MM.1S (cell line): ENCODE measurements around the gene MYO6.

Source experiments
- DNase-seq: peaks from one replicate; pipeline ENCODE4 v3.0.0-alpha.2; 2015
- H2AFZ ChIP-seq: fragments of 300-600 bp; sonication (generic); 2 replicates; pipeline ENCODE4 v1.6.0; 2016; ENCODE audit warnings: antibody characterized with exemption, low read length
- H3F3A ChIP-seq: fragments of 300-600 bp; sonication (generic); 2 replicates; pipeline ENCODE4 v1.6.1; 2016; ENCODE audit warnings: mild to moderate bottlenecking, antibody characterized with exemption, low read length, moderate library complexity, mixed read lengths; ENCODE audit not compliant: insufficient read depth
- H3K27ac ChIP-seq: fragments of 300-600 bp; sonication (generic); 2 replicates; pipeline ENCODE4 v1.5.1; 2016; ENCODE audit warnings: mild to moderate bottlenecking, low read length
- H3K27me3 ChIP-seq: fragments of 300-600 bp; sonication (generic); replicated peaks from 2 replicates; pipeline ENCODE4 v1.6.0; 2016; ENCODE audit warnings: low read length; ENCODE audit not compliant: insufficient read depth
- H3K36me3 ChIP-seq: fragments of 300-600 bp; sonication (generic); replicated peaks from 2 replicates; pipeline ENCODE4 v1.6.1; 2016; ENCODE audit warnings: mild to moderate bottlenecking, low read length, mixed read lengths; ENCODE audit not compliant: insufficient read depth
- H3K4me1 ChIP-seq: fragments of 300-600 bp; sonication (generic); 2 replicates; pipeline ENCODE4 v1.6.1; 2016; ENCODE audit warnings: low read length, mixed read lengths
- H3K4me2 ChIP-seq: fragments of 300-600 bp; sonication (generic); 2 replicates; pipeline ENCODE4 v1.6.0; 2016; ENCODE audit warnings: low read depth, low read length
- H3K4me3 ChIP-seq: fragments of 300-600 bp; sonication (generic); 2 replicates; pipeline ENCODE4 v1.5.1; 2016; ENCODE audit warnings: low read length, mixed read lengths
- H3K79me2 ChIP-seq: fragments of 300-600 bp; sonication (generic); 2 replicates; pipeline ENCODE4 v1.6.1; 2016; ENCODE audit warnings: mixed run types, low read length, mixed read lengths
- H3K9ac ChIP-seq: fragments of 300-600 bp; sonication (generic); 2 replicates; pipeline ENCODE4 v1.6.1; 2016; ENCODE audit warnings: low read length, mixed read lengths
- H3K9me2 ChIP-seq: fragments of 300-600 bp; sonication (generic); replicated peaks from 2 replicates; pipeline ENCODE4 v1.6.1; 2016; ENCODE audit warnings: mild to moderate bottlenecking, low read length, mixed read lengths; ENCODE audit not compliant: insufficient read depth
- H3K9me3 ChIP-seq: fragments of 300-600 bp; sonication (generic); replicated peaks from 2 replicates; pipeline ENCODE4 v1.6.1; 2016; ENCODE audit warnings: mild to moderate bottlenecking, low read length, mixed read lengths; ENCODE audit not compliant: insufficient read depth
- H4K20me1 ChIP-seq: fragments of 300-600 bp; sonication (generic); 2 replicates; pipeline ENCODE4 v1.6.1; 2016; ENCODE audit warnings: mild to moderate bottlenecking, low read length, moderate library complexity, mixed read lengths; ENCODE audit not compliant: insufficient read depth
- EZH2 ChIP-seq: fragments of 300-600 bp; sonication (generic); optimal IDR thresholded peaks from 2 replicates; pipeline ENCODE3; 2017; ENCODE audit warnings: low read depth, mild to moderate bottlenecking, antibody characterized with exemption, low read length, mixed read lengths
- EZH2phosphoT487 ChIP-seq: fragments of 300-600 bp; sonication (generic); IDR thresholded peaks from 2 replicates; pipeline ENCODE4 v1.6.1; 2018; ENCODE audit warnings: antibody characterized with exemption, low read length
- TF ChIP-seq, protein P1 (sequence below): fragments of 300-600 bp; sonication (generic); IDR thresholded peaks from 2 replicates; pipeline ENCODE4 v1.5.1; 2016; ENCODE audit warnings: antibody characterized with exemption, low read length, mixed read lengths

MYO6 gene

DNA sequence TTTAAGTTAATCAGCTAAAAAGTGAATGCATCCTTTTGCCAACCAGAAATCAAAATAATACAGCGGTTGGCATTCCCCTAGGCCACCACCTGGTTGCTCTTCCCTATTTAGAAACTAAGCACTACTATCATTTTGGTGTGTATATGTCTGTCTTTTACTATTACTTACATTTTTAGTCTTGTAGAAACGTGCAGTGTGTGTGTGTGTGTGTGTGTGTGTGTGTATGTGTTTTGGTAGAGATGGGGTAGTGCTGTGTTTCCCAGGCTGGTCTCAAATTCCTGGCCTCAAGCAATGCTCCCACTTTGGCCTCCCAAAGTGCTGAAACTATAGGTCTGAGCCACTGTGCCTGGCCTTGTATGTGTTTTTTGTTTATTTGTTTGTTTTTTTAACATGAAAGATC, 27.4 kb downstream of the MYO6 start:
- Histone ChIP-seq H3K4me1 (peaks cover 9% of the 10 kb centered on the region; the same call in 1 of the 2 replicates), H3K36me3 (no peaks in the 10 kb centered on the region), H3K4me3 (no peak overlapping the region), H3K9me3 (no peaks in the 10 kb centered on the region), H3F3A (no peaks in the 10 kb centered on the region), H3K79me2 (peaks cover 90% of the 10 kb centered on the region), H3K9ac (no peak overlapping the region), H2AFZ (no peak overlapping the region), H4K20me1 (no peaks in the 10 kb centered on the region; the same call in 1 of the 2 replicates), H3K9me2 (no peaks in the 10 kb centered on the region), H3K27me3 (no peaks in the 10 kb centered on the region), H3K27ac (no peak overlapping the region), H3K4me2 (no peak overlapping the region)
- no peak for DNase-seq
- TF ChIP-seq EZH2 (no peak), EZH2phosphoT487 (no peak)
- TF ChIP-seq, protein P1, sequence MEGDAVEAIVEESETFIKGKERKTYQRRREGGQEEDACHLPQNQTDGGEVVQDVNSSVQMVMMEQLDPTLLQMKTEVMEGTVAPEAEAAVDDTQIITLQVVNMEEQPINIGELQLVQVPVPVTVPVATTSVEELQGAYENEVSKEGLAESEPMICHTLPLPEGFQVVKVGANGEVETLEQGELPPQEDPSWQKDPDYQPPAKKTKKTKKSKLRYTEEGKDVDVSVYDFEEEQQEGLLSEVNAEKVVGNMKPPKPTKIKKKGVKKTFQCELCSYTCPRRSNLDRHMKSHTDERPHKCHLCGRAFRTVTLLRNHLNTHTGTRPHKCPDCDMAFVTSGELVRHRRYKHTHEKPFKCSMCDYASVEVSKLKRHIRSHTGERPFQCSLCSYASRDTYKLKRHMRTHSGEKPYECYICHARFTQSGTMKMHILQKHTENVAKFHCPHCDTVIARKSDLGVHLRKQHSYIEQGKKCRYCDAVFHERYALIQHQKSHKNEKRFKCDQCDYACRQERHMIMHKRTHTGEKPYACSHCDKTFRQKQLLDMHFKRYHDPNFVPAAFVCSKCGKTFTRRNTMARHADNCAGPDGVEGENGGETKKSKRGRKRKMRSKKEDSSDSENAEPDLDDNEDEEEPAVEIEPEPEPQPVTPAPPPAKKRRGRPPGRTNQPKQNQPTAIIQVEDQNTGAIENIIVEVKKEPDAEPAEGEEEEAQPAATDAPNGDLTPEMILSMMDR = no peak

DNA sequence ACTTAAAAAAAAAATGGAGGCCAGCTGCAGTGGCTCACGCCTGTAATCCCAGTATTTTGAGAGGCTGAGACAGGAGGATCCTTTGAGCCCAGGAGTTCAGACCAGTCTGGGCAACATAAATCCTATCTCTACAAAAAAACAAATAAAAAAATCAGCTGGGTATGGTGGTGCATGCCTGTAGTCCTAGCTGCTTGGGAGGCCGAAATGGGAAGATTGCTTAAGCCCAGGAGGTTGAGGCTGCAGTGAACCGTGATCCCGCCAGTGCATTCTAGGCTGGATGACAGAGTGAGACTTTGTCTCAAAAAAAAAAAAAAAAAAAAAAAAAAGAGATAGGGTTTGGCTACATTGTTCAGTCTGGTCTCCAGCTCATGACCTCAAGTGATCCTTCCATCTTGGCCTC, 29.7 kb downstream of the MYO6 start:
- Histone ChIP-seq H4K20me1 (no peaks in the 10 kb centered on the region; the same call in 1 of the 2 replicates), H3F3A (no peaks in the 10 kb centered on the region), H3K4me2 (no peak overlapping the region), H3K9me2 (no peaks in the 10 kb centered on the region), H3K9ac (no peak overlapping the region), H3K4me3 (no peak overlapping the region), H2AFZ (no peak overlapping the region), H3K79me2 (peaks cover 89% of the 10 kb centered on the region), H3K27me3 (no peaks in the 10 kb centered on the region), H3K27ac (no peak overlapping the region), H3K4me1 (peaks cover 9% of the 10 kb centered on the region; the same call in 1 of the 2 replicates), H3K9me3 (no peaks in the 10 kb centered on the region), H3K36me3 (no peaks in the 10 kb centered on the region)
- DNase-seq = no peak
- no peak for TF ChIP-seq EZH2

DNA sequence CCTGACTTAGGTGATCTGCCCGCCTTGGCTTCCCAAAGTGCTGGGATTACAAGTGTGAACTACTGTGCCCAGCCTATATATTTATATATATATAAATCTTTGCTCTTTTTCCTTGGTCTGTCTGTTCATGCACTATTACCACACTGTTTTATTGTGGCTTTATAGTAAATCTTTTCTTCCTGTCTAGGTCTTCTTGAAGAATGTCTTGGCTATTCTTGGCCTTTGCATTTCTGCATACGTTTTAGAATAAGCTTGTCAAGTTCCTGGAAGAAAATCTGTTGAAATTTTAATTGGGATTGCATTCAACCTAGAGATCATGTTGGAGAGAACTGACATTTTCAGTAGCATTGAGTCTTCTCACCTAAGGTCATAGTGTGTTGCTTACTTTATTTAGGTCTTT, 37.1 kb downstream of the MYO6 start:
- TF ChIP-seq EZH2 (no peak), EZH2phosphoT487 (no peak)
- TF ChIP-seq, protein P1 = no peak

DNA sequence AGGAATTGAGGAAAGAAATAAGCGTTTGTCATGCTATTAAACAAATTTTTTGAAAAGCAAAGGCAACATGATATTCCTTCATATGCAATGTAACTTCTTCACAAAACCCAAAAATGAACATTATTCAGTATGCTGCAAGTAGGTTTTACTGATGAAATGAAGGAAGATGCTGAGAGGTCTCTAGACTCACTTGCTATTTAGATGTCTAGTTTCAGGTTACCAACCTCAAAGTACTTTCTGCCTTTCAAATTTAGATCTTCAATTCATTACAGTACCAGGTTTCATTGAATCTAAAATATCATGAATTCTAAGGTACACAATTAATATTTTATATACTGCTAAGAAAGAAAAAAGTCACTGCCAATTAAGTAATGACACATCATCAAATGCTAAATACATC, 39.9 kb downstream of the MYO6 start:
- H3K9me3 ChIP-seq = no peaks in the 10 kb centered on the region
- H3K4me1 ChIP-seq = peaks cover 13% of the 10 kb centered on the region
- H3K4me3 ChIP-seq = no peak overlapping the region
- no peaks in the 10 kb centered on the region for H3K27me3 ChIP-seq
- DNase-seq = no peak
- no peak overlapping the region for H3K4me2 ChIP-seq
- H3K9ac ChIP-seq = no peak overlapping the region
- H4K20me1 ChIP-seq = no peaks in the 10 kb centered on the region; the same call in 1 of the 2 replicates
- peaks cover 82% of the 10 kb centered on the region for H3K79me2 ChIP-seq
- TF ChIP-seq EZH2 (no peak), EZH2phosphoT487 (no peak)
- TF ChIP-seq, protein P1 = no peak
- H3K9me2 ChIP-seq = no peaks in the 10 kb centered on the region
- no peak overlapping the region for H2AFZ ChIP-seq
- no peak overlapping the region for H3K27ac ChIP-seq
- H3F3A ChIP-seq = no peaks in the 10 kb centered on the region
- no peaks in the 10 kb centered on the region for H3K36me3 ChIP-seq

More for the DNA sequence above, 37.1 kb downstream of the MYO6 start:
- no peaks in the 10 kb centered on the region for H3F3A ChIP-seq
- no peaks in the 10 kb centered on the region for H3K36me3 ChIP-seq
- DNase-seq = no peak
- H3K79me2 ChIP-seq = peaks cover 85% of the 10 kb centered on the region
- H3K4me2 ChIP-seq = no peak overlapping the region
- no peak overlapping the region for H2AFZ ChIP-seq
- no peaks in the 10 kb centered on the region for H3K27me3 ChIP-seq
- no peaks in the 10 kb centered on the region for H3K9me2 ChIP-seq
- no peak overlapping the region for H3K4me3 ChIP-seq
- H3K9me3 ChIP-seq = no peaks in the 10 kb centered on the region
- H3K9ac ChIP-seq = no peak overlapping the region
- H3K27ac ChIP-seq = no peak overlapping the region
- no peaks in the 10 kb centered on the region; the same call in 1 of the 2 replicates for H4K20me1 ChIP-seq
- H3K4me1 ChIP-seq = peaks cover 19% of the 10 kb centered on the region
